CD4-positive, alpha-beta T cell treated with Interleukin-15 for 4 hours (primary cell): Measurements from ENCODE around the gene IL17B.

ENCODE experiments used
- DNase-seq: peaks from one replicate; pipeline ENCODE4 v3.0.0-alpha.2; 2020; ENCODE audit warnings: low spot score

IL17B gene

GRCh38 chr5:149376711-149377447 is 2.2 kb downstream of the IL17B start:
- no peak for DNase-seq

- DNase-seq: no peak
Measured at GRCh38 chr5:149376104-149376503, 3.0 kb downstream of the IL17B start.

GRCh38 chr5:149375434-149375833 is 3.7 kb downstream of the IL17B start:
- no peak for DNase-seq

GRCh38 chr5:149374801-149375200 is 4.3 kb downstream of the IL17B start:
- DNase-seq: no peak

GRCh38 chr5:149374303-149374702 is 4.8 kb downstream of the IL17B start:
- DNase-seq: no peak

- no peak for DNase-seq
Measured at GRCh38 chr5:149372932-149373331, 6.2 kb downstream of the IL17B start.

GRCh38 chr5:149372076-149372795 is 6.9 kb downstream of the IL17B start:
- no peak for DNase-seq

GRCh38 chr5:149371296-149371962 is 7.7 kb downstream of the IL17B start:
- DNase-seq: peak; percentile 73

- DNase-seq: no peak
Measured at GRCh38 chr5:149370878-149371277, 8.2 kb downstream of the IL17B start.

- no peak for DNase-seq
Measured at GRCh38 chr5:149367972-149368645, 11.0 kb downstream of the IL17B start.

GRCh38 chr5:149367249-149367971 is 11.7 kb downstream of the IL17B start:
- peak; percentile 61 for DNase-seq

GRCh38 chr5:149366169-149366729 is 12.8 kb downstream of the IL17B start:
- DNase-seq: no peak

GRCh38 chr5:149365418-149365817 is 13.7 kb downstream of the IL17B start:
- no peak for DNase-seq

GRCh38 chr5:149364719-149365118 is 14.4 kb downstream of the IL17B start:
- no peak for DNase-seq

- no peak for DNase-seq
Measured at GRCh38 chr5:149363936-149364335, 15.2 kb downstream of the IL17B start.

GRCh38 chr5:149363358-149363757 is 15.7 kb downstream of the IL17B start:
- no peak for DNase-seq

- no peak for DNase-seq
Measured at GRCh38 chr5:149362541-149362940, 16.6 kb downstream of the IL17B start.

- no peak for DNase-seq
Measured at GRCh38 chr5:149360272-149360671, 18.8 kb downstream of the IL17B start.

- no peak for DNase-seq
Measured at GRCh38 chr5:149358868-149359495, 20.1 kb downstream of the IL17B start.

GRCh38 chr5:149358294-149358651 is 20.8 kb downstream of the IL17B start:
- peak; percentile 34 for DNase-seq
